GM23338 (cell line): ENCODE measurements around the gene GRAMD1A. TPM values are rescaled to one million over a fixed set of nuclear protein-coding genes. Genes with fewer than 3 reads are reported as not detected.

Source experiments
- ATAC-seq: fragments of 200-7000 bp; cut with Tn5 transposase; 3 replicates; pipeline ENCODE4 v1.9.1; 2020
- DNase-seq: peaks from one replicate; pipeline ENCODE4 v3.0.0-alpha.2; 2015; ENCODE audit warnings: low spot score
- H2AFZ ChIP-seq: fragments of 200-600 bp; sonication (generic); 2 replicates; pipeline ENCODE4 v1.8.0; 2016; ENCODE audit warnings: antibody characterized with exemption, mild to moderate bottlenecking, moderate library complexity
- H3F3A ChIP-seq: fragments of 200-600 bp; sonication (generic); replicated peaks from 2 replicates; pipeline ENCODE4 v1.8.0; 2017; ENCODE audit warnings: antibody characterized with exemption, mixed run types, low read depth
- H3K27ac ChIP-seq: fragments of 200-600 bp; sonication (generic); 2 replicates; pipeline ENCODE4 v1.6.1; 2016; ENCODE audit warnings: low read depth
- H3K27me3 ChIP-seq: fragments of 200-600 bp; sonication (generic); 2 replicates; pipeline ENCODE4 v1.8.0; 2016; ENCODE audit warnings: mild to moderate bottlenecking, mixed run types, moderate library complexity; ENCODE audit not compliant: insufficient read depth
- H3K36me3 ChIP-seq: fragments of 200-600 bp; sonication (generic); 2 replicates; pipeline ENCODE4 v1.8.0; 2016; ENCODE audit warnings: mild to moderate bottlenecking; ENCODE audit not compliant: insufficient read depth
- H3K4me1 ChIP-seq: fragments of 200-600 bp; sonication (generic); 2 replicates; pipeline ENCODE4 v1.8.0; 2016; ENCODE audit warnings: mild to moderate bottlenecking, moderate library complexity; ENCODE audit not compliant: insufficient read depth
- H3K4me2 ChIP-seq: fragments of 200-600 bp; sonication (generic); 2 replicates; pipeline ENCODE4 v1.7.1; 2017; ENCODE audit warnings: mixed run types
- H3K4me3 ChIP-seq: fragments of 200-600 bp; sonication (generic); 2 replicates; pipeline ENCODE4 v1.6.1; 2016; ENCODE audit warnings: mixed run types
- H3K79me2 ChIP-seq: fragments of 200-600 bp; sonication (generic); replicated peaks from 2 replicates; pipeline ENCODE4 v1.8.0; 2017; ENCODE audit warnings: mild to moderate bottlenecking; ENCODE audit not compliant: insufficient read depth
- H3K9me2 ChIP-seq: fragments of 200-600 bp; sonication (generic); 2 replicates; pipeline ENCODE4 v1.8.0; 2017; ENCODE audit not compliant: insufficient read depth
- H4K20me1 ChIP-seq: fragments of 200-600 bp; sonication (generic); replicated peaks from 2 replicates; pipeline ENCODE4 v1.8.0; 2017; ENCODE audit warnings: mild to moderate bottlenecking; ENCODE audit not compliant: insufficient read depth
- H3K27ac Mint-ChIP-seq: 2 replicates; pipeline ENCODE4 v1.8.0; 2020; ENCODE audit warnings: inconsistent platforms, mild to moderate bottlenecking, moderate library complexity, mixed read lengths
- H3K27me3 Mint-ChIP-seq: 3 replicates; pipeline ENCODE4 v1.8.0; 2022; ENCODE audit warnings: low read depth, mild to moderate bottlenecking, moderate library complexity, mixed read lengths, inconsistent platforms; ENCODE audit not compliant: insufficient read depth, poor library complexity
- H3K36me3 Mint-ChIP-seq: 3 replicates; pipeline ENCODE4 v1.8.0; 2021; ENCODE audit warnings: low read depth, mild to moderate bottlenecking, inconsistent platforms, moderate library complexity, mixed read lengths
- H3K4me1 Mint-ChIP-seq: 3 replicates; pipeline ENCODE4 v1.8.0; 2020; ENCODE audit warnings: mild to moderate bottlenecking, inconsistent platforms, mixed read lengths
- H3K4me3 Mint-ChIP-seq: 3 replicates; pipeline ENCODE4 v1.8.0; 2021; ENCODE audit warnings: moderate library complexity, mild to moderate bottlenecking, inconsistent platforms, mixed read lengths
- H3K9me3 Mint-ChIP-seq: 3 replicates; pipeline ENCODE4 v1.8.0; 2020; ENCODE audit warnings: moderate library complexity, mild to moderate bottlenecking, inconsistent platforms, mixed read lengths
- POLR2AphosphoS5 ChIP-seq: IDR thresholded peaks from 2 replicates; pipeline ENCODE4 v1.6.1; 2016; ENCODE audit warnings: antibody characterized with exemption, low read depth
- ZNF331 ChIP-seq: fragments of 250-450 bp; sonication (Bioruptor Pico); IDR thresholded peaks from 2 replicates; pipeline ENCODE4 v1.5.0; 2020; ENCODE audit warnings: low read depth, mild to moderate bottlenecking, moderate library complexity
- polyA plus RNA-seq: library from polyadenylated mRNA; unstranded; fragments of >200 nt; fragmentation: Nextera tagmentation; extraction: Ambion mirVana; gene quantifications from 2 replicates; pipeline ENCODE4 v1.2.1, GENCODE V29; 2016
- total RNA-seq: library from RNA; depleted of rRNA; stranded (reverse); fragments of >200 nt; shearing (Covaris generic); gene quantifications from 2 replicates; pipeline ENCODE4 v1.2.3, GENCODE V29; 2014
- TF ChIP-seq, protein P1 (sequence below): IDR thresholded peaks from 2 replicates; pipeline ENCODE4 v1.6.1; 2016; ENCODE audit warnings: antibody characterized with exemption

The GRAMD1A gene
- total and polyA plus RNA-seq, 2 experiments from 2014 or later: 122 to 174 TPM

DNA sequence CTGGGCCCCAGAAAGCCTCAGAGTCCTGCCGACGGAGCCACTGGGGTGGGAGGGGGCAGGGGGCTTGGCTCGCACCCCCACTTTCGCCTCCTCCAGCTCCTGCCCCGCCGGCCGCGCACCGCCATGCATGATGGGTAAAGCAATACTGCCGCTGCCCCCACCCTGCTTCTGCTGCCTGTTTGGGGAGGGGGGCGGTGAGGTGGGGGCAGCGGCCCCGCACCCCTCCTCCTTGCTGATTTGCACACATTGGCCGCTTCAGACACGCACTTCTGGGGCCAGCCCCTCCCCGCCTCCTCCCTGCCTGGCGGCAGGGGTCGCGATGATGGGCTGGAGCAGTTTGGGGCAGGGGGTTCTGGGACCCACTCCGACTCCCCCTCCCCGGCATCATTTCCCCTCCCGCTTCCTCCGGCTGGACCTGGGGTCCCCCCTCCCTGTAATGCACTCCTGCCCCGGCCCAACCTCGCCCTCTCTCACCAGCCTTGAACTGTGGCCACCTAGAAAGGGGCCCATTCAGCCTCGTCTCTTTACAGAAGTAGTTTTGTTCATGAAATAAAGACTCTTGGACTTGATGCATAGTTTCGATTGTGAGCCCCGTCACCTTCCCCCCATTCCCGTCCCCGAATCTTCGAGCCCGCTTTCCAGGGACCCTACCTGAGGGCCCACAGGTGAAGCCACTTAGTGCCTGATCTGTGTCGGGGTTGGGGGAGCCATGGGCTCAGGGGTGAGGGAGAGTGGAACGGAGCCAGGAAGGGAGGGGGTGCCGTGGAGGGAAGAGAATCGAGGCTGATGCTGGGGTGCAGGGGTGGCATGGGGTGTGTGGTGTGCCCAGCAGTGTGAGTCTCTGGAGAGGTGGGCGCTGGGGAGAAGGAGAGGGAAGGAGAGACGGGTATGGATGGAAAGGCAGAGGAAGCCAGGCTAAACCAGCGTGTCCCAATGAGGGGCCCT lies 40.0 kb downstream of the GRAMD1A start:
- Histone ChIP-seq H3K4me1 (peaks cover 36% of the 10 kb centered on the region), H3K36me3 (no peaks in the 10 kb centered on the region), H3K4me3 (peak overlapping the region; percentile 74), H3F3A (peaks cover 11% of the 10 kb centered on the region; the same call in 1 of the 2 replicates), H3K79me2 (peaks cover 17% of the 10 kb centered on the region; the same call in 1 of the 2 replicates), H2AFZ (peak overlapping the region; percentile 78), H3K4me2 (peak overlapping the region; percentile 94), H3K9me2 (no peaks in the 10 kb centered on the region), H4K20me1 (no peaks in the 10 kb centered on the region; the same call in 1 of the 2 replicates), H3K27me3 (no peaks in the 10 kb centered on the region), H3K27ac (peak overlapping the region; percentile 80; the same call in 1 of the 2 replicates)
- no peak; the same call in 2 of the 3 replicates for ATAC-seq
- Mint-ChIP-seq H3K27me3 (peaks cover 8% of the 10 kb centered on the region), H3K9me3 (no peaks in the 10 kb centered on the region), H3K4me1 (peaks cover 43% of the 10 kb centered on the region), H3K27ac (peak overlapping the region; percentile 92), H3K4me3 (peak overlapping the region; percentile 74), H3K36me3 (no peaks in the 10 kb centered on the region; the same call in 2 of the 3 replicates)
- peak; percentile 52 for DNase-seq
- no peak; the same call in 1 of the 2 replicates for TF ChIP-seq POLR2AphosphoS5
- TF ChIP-seq, protein P1, sequence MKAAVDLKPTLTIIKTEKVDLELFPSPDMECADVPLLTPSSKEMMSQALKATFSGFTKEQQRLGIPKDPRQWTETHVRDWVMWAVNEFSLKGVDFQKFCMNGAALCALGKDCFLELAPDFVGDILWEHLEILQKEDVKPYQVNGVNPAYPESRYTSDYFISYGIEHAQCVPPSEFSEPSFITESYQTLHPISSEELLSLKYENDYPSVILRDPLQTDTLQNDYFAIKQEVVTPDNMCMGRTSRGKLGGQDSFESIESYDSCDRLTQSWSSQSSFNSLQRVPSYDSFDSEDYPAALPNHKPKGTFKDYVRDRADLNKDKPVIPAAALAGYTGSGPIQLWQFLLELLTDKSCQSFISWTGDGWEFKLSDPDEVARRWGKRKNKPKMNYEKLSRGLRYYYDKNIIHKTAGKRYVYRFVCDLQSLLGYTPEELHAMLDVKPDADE: 0 out of 2 replicates have a peak, but pooled peaks have one; percentile 4

DNA sequence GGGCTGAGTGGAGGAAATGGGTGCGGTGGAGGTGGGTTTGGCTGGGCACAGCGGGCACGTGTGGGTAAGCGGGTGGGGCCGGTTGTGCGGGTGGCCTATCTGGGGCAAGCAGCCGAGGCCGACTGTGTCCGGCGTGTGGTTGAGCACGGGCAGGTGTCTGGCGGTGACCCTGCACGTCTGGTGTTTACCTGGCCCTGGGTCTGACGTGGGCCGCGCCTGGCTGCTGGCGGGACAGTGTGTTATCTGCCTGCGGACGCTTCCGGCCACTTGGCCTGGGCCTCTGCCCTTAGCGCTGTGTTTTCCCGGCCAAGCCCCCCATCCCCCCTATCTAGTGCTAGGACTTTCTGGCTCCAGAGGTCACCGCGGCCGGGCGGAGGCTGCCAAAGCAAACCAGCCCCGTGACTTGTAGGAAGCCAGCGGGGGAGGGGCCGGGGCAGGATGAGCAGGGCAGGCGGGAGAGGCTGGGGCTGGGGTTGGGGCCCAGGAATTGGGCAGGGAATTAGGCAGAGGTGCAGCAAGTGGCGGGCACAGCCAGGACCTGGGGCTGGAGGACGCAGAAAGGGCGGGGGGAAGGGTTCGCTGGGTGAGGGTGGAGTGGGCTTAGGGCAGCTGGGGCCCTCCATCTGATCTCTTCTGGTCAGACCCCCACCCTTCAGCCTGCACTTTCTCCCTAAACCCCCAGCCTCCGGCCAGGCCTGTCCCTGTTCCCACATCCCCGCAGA lies 40.9 kb downstream of the GRAMD1A start:
- peak overlapping the region; percentile 74 for H3K4me3 Mint-ChIP-seq
- H3K27ac Mint-ChIP-seq: peak overlapping the region; percentile 92
- Histone ChIP-seq H3K36me3 (no peaks in the 10 kb centered on the region), H3K4me3 (peak overlapping the region; percentile 74), H3K9me2 (no peaks in the 10 kb centered on the region), H4K20me1 (no peaks in the 10 kb centered on the region; the same call in 1 of the 2 replicates), H3F3A (peaks cover 11% of the 10 kb centered on the region; the same call in 1 of the 2 replicates), H3K4me1 (peaks cover 43% of the 10 kb centered on the region), H3K4me2 (peak overlapping the region; percentile 94), H3K79me2 (peaks cover 17% of the 10 kb centered on the region; the same call in 1 of the 2 replicates), H3K27ac (peak overlapping the region; percentile 80; the same call in 1 of the 2 replicates), H2AFZ (peak overlapping the region; percentile 78; the same call in 1 of the 2 replicates), H3K27me3 (no peaks in the 10 kb centered on the region)
- H3K9me3 Mint-ChIP-seq: no peaks in the 10 kb centered on the region
- H3K36me3 Mint-ChIP-seq: no peaks in the 10 kb centered on the region; the same call in 2 of the 3 replicates
- TF ChIP-seq POLR2AphosphoS5: peak; percentile 72
- TF ChIP-seq ZNF331 (CRISPR knock-in tag): no peak
- TF ChIP-seq, protein P1: peak; percentile 37; the same call in 1 of the 2 replicates
- ATAC-seq: peak; percentile 57
- peaks cover 8% of the 10 kb centered on the region for H3K27me3 Mint-ChIP-seq
- peaks cover 50% of the 10 kb centered on the region for H3K4me1 Mint-ChIP-seq
- peak; percentile 93 for DNase-seq
